Thymus (tissue), 11 donors: ENCODE measurements around the gene RADIL. TPM values are rescaled to one million over a fixed set of nuclear protein-coding genes. Genes with fewer than 3 reads are reported as not detected.

ENCODE experiments used
- DNase-seq, 9 donors: peaks; one replicate each; pipeline ENCODE4 v3.0.0-alpha.2; 2013; ENCODE audit warnings: low spot score in 9 of 9, low read depth in 6 of 9, missing footprints in 1 of 9
- H3K27ac ChIP-seq, 2 donors: one replicate each; pipeline ENCODE4 v1.5.1; 2013; ENCODE audit warnings: control low read depth in 1 of 2, low read depth in 1 of 2, low read length in 1 of 2, mild to moderate bottlenecking in 1 of 2, moderate library complexity in 1 of 2
- H3K27me3 ChIP-seq, 2 donors: one replicate each; pipeline ENCODE4 v1.5.1; 2013; ENCODE audit warnings: low read length in 1 of 2; ENCODE audit not compliant: control insufficient read depth in 2 of 2, insufficient read depth in 1 of 2
- H3K36me3 ChIP-seq, 2 donors: one replicate each; pipeline ENCODE4 v1.5.1; 2013; ENCODE audit warnings: low read length in 1 of 2, mild to moderate bottlenecking in 1 of 2, moderate library complexity in 1 of 2; ENCODE audit not compliant: control insufficient read depth in 2 of 2, insufficient read depth in 2 of 2
- H3K4me1 ChIP-seq, 2 donors: one replicate each; pipeline ENCODE4 v1.5.1; 2013; ENCODE audit warnings: low read length in 2 of 2; ENCODE audit not compliant: control insufficient read depth in 2 of 2, insufficient read depth in 2 of 2
- H3K4me3 ChIP-seq, 2 donors: one replicate each; pipeline ENCODE4 v1.5.1; 2013; ENCODE audit warnings: low read length in 2 of 2, control low read depth in 1 of 2, mild to moderate bottlenecking in 1 of 2
- H3K9me3 ChIP-seq, 2 donors: one replicate each; pipeline ENCODE4 v1.5.1; 2013; ENCODE audit warnings: low read length in 1 of 2, mild to moderate bottlenecking in 1 of 2; ENCODE audit not compliant: control insufficient read depth in 2 of 2, insufficient read depth in 1 of 2
- WGBS: extraction: QIAGEN DNeasy Blood & Tissue Kit; methylation state at CpG from one replicate; pipeline ENCODE4 v1.1.7; 2013; 5-methylcytosine and 5-hydroxymethylcytosine counted together
- polyA plus RNA-seq: library from polyadenylated mRNA; stranded (reverse); fragments of 200-250 nt; gene quantifications from one replicate; pipeline ENCODE4 v1.2.3, GENCODE V29; 2013
- total RNA-seq: library from RNA; stranded (reverse); fragments of 120-200 nt; gene quantifications from one replicate; pipeline ENCODE4 v1.2.4, GENCODE V29; 2013
- donor health status: healthy.

The RADIL gene
- total and polyA plus RNA-seq, 2 donors: 0.19 to 0.91 TPM

DNA sequence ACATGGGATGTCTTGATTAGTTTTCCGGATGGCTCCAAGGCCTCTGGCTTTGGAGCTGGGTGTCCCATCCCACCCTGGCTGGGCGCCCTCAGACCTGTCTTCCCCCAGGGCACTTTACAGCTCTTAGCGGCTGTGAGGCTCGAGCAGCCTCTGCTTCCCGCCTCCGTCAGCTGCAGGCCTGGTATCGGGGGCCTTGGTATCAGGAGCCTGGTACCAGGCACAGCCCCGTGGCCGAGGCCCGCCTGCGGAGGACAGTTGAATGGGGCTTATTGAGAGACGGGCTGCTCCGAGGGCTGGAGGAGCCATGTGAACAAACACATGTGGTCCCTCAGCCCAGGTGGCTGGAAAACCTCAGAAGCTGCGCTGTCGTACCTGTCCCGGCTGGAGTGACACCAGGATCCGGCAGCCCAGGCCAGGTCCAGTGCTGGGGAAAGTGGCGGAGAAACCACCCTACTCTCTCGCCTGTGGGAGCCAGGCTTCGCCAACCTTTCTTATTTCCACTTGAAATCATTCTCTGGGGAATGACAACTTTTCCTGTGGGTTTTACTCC, 132.0 kb downstream of the RADIL start:
- no peak overlapping the region for H3K4me3 ChIP-seq
- H3K9me3 ChIP-seq: peaks cover 0 to 3% of the 10 kb centered on the region in 2 donors
- H3K4me1 ChIP-seq: peaks cover 0 to 22% of the 10 kb centered on the region in 2 donors
- 97% methylated on average over 20 of the region's 20 CpGs for WGBS
- no peak overlapping the region for H3K27ac ChIP-seq
- no peaks in the 10 kb centered on the region for H3K27me3 ChIP-seq
- DNase-seq: no peak
- peaks cover 28 to 45% of the 10 kb centered on the region in 2 donors for H3K36me3 ChIP-seq

GRCh38 chr7:4749798-4750197, 133.7 kb downstream of the RADIL start:
- DNase-seq: no peak
- no peaks in the 10 kb centered on the region for H3K27me3 ChIP-seq
- H3K36me3 ChIP-seq: peaks cover 17 to 31% of the 10 kb centered on the region in 2 donors
- no peak overlapping the region for H3K27ac ChIP-seq
- H3K4me3 ChIP-seq: no peak overlapping the region
- H3K4me1 ChIP-seq: peaks cover 6 to 37% of the 10 kb centered on the region in 2 donors
- 94% methylated on average over 15 of the region's 15 CpGs for WGBS
- peaks cover 0 to 4% of the 10 kb centered on the region in 2 donors for H3K9me3 ChIP-seq

- Histone ChIP-seq H3K27me3 (no peaks in the 10 kb centered on the region), H3K9me3 (peaks cover 0 to 4% of the 10 kb centered on the region in 2 donors), H3K36me3 (peaks cover 12 to 26% of the 10 kb centered on the region in 2 donors), H3K27ac (no peak overlapping the region), H3K4me3 (no peak overlapping the region), H3K4me1 (peaks cover 10 to 41% of the 10 kb centered on the region in 2 donors)
- WGBS: 95% methylated on average over 14 of the region's 14 CpGs
- no peak for DNase-seq
These were observed 134.2 kb downstream of the RADIL start for GRCh38 chr7:4749363-4749762.

Other genes starting within 250 kb of the RADIL start
- 6.4 TPM for gene FOXK1, start 201.4 kb downstream of the RADIL start, total RNA-seq
- gene FOXK1, start 201.4 kb downstream of the RADIL start, polyA plus RNA-seq: 7.6 TPM
- 19.2 TPM for gene AP5Z1, start 108.1 kb downstream of the RADIL start, total RNA-seq
- 104 TPM for gene AP5Z1, start 108.1 kb downstream of the RADIL start, polyA plus RNA-seq
- gene PAPOLB, start 21.7 kb downstream of the RADIL start, total RNA-seq: under 0.01 TPM
- 0.02 TPM for gene PAPOLB, start 21.7 kb downstream of the RADIL start, polyA plus RNA-seq
- gene MMD2, start 75.5 kb upstream of the RADIL start, total RNA-seq: not detected
- 0.07 TPM for gene MMD2, start 75.5 kb upstream of the RADIL start, polyA plus RNA-seq
- 8.0 TPM for gene RBAK, start 162.1 kb upstream of the RADIL start, total RNA-seq
- gene RBAK, start 162.1 kb upstream of the RADIL start, polyA plus RNA-seq: 7.9 TPM